GM18505 (cell line): ENCODE measurements around the gene RPS6KA2.
"Not testable (repeated sequence)": the region's sequence is repeated elsewhere in the genome, so short reads cannot be mapped to it uniquely, and the experiment has no call there.

Experiments used
- ATAC-seq: cut with Tn5 transposase; IDR thresholded peaks from one replicate; pipeline ENCODE4 v1.9.1; 2021; ENCODE audit not compliant: unreplicated experiment
- POLR2A ChIP-seq: IDR thresholded peaks from 4 replicates; pipeline ENCODE4 v1.6.1; 2011; ENCODE audit warnings: borderline replicate concordance; ENCODE audit not compliant: insufficient read depth, insufficient read length; ENCODE audit errors: extremely low read depth

Gene RPS6KA2

GRCh38 chr6:166532302-166532701 lies 94.7 kb downstream of the RPS6KA2 start:
- TF ChIP-seq POLR2A: no peak
- no peak for ATAC-seq

DNA sequence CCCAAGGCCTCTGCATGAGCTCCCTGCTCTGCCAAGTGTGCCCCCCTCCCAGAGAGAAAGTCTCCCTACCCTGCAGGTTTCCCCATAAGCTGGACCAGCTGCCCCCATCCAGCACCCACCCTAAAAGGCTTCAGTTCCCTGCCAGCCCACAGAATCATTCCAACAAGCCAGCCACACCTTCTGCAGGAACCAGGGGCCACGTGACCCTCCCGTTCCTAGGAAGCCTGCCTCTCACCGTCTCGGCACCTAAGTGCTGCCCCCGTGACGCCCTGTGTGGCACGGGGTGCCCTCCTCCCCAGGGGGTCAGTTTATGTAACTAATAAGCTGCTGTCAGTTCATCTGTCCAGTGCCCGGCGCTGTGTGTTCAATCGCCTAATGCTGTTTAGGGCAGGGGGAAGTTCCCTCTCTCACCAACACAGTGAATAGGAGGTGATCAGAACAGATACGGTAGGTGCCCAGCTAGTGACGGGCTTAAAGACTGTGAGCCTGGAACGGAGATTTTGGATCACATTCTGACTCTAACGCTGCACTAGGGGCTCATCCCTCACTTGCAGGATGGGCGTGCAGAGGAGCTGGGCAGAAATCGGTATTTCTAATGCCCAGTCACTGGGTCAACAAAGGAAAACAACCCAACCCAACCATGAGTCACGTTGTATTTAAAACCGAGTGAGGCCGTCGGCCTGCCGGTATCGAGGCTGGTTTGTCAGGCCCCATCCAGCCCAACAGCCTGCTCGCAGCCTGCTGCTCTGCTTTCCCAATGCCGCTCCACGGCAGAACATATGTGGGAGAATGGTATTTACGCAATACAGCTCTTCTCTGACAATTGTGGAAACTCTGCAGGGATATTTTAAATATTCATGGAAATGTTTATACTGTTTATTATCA lies 96.6 kb downstream of the RPS6KA2 start:
- ATAC-seq: no peak
- no peak for TF ChIP-seq POLR2A

GRCh38 chr6:166529586-166529985 lies 97.5 kb downstream of the RPS6KA2 start:
- no peak for TF ChIP-seq POLR2A
- no peak for ATAC-seq

DNA sequence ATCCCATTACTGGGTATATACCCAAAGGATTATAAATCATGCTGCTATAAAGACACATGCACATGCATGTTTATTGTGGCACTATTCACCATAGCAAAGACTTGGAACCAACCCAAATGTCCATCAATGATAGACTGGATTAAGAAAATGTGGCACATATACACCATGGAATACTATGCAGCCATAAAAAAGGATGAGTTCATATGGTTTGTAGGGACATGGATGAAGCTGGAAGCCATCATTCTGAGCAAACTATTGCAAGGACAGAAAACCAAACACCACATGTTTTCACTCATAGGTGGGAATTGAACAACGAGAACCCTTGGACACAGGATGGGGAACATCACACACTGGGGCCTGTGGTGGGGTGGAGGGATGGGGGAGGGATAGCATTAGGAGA lies 98.0 kb downstream of the RPS6KA2 start:
- ATAC-seq: not testable (repeated sequence)

GRCh38 chr6:166527849-166528248 lies 99.2 kb downstream of the RPS6KA2 start:
- TF ChIP-seq POLR2A: no peak
- no peak for ATAC-seq

DNA sequence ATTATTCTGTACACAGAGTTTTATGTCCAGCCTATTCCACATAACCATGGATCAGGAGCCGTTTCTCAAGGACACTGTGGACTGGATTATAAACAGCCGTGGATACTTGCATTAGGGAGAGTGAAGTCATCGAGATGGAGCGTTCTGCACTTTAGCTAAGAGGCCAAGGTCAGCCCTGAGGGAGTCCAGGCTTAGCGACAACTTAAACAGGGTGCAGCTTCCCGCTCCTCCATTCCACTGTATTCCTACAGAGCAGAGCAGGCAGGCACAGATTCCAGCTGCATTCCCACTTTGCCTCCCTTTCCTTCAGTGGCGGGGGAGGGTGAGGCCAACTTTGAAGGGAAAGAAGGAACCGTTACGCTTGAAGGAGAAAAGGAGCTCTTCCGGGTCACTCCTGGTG lies 100.1 kb downstream of the RPS6KA2 start:
- no peak for TF ChIP-seq POLR2A
- ATAC-seq: no peak

GRCh38 chr6:166525567-166525966 lies 101.5 kb downstream of the RPS6KA2 start:
- no peak for ATAC-seq
- TF ChIP-seq POLR2A: no peak

DNA sequence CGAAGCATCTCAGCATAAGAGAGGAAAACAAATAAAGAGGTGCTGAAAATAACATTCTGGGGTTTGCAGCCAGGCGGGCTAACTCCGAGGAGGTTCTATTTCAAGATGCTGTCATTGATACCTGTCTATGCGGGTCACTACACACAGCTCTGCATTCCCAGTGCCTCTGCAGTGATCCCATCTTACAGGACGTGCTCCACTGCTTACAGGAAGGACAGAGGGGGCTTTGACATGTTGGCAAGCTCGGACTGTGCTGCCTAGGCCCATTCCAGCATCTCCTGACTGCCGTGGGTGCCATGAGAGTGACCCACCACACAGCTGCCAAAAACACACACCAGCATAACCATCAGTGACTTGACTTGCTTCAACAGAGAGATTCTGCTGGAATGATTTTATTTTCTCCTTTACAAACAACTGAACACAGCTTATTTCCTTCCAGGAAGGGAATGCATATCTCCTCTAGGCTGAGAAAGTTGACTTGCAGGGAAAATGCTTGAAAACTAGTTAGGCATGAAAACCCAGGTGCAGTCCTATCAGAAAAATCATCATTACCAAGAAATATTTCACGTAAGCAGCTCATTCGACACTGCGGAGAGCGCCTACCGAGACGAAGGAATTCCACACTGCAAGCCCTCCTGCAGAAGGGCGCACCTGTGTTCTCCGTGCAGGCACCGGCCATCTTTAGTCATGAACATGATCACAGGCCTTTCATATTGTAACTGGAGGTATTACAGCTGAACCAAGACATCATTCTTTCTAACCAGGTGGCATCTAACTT lies 103.1 kb downstream of the RPS6KA2 start:
- TF ChIP-seq POLR2A: no peak
- no peak for ATAC-seq

DNA sequence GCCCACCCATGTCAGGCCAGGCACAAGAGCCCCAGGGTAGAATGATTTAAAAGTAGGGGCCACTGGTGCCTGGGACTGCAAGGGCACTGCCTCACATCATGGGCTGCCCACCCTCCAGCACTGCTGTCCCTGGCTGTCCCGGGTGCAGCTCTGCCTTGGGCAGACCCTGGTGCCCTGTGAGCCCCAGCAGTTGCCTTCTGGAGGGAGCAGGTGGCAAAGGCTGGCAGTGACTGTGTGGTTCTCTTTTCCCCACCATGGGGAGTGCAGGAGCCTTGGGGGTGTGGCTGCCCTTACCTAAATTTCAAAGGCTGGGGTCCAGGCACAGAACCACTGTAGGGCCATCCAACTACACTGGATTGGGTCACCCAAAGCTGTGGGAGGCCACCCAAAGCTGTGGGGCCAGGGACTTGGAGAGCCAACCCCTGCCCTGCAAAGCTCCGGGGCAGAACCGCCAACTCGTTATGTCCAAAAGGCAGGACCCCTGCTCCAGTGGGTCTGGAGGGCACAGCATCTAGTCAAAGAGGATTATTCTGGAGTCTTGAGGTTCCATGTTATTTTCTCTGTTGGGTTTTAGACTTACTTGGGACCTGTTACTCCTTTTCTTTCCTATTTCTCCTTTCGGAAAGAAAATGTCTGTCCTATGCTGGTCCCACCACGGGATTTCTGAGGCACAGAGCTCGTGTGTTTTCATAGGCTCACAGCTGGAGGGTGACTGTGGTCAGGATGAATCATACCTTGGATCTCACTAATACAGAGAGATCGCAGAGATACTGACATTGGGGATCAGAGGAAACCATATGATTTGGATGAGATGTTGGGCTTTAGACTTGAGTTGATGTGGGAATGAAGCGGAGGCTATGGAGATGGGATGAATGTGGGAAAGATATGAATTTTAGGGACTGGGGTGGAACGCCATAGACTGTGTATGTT lies 105.9 kb downstream of the RPS6KA2 start:
- no peak for TF ChIP-seq POLR2A
- no peak for ATAC-seq

- TF ChIP-seq POLR2A: no peak
- ATAC-seq: no peak
Observed at GRCh38 chr6:166516251-166516884, 110.7 kb downstream of the RPS6KA2 start.

DNA sequence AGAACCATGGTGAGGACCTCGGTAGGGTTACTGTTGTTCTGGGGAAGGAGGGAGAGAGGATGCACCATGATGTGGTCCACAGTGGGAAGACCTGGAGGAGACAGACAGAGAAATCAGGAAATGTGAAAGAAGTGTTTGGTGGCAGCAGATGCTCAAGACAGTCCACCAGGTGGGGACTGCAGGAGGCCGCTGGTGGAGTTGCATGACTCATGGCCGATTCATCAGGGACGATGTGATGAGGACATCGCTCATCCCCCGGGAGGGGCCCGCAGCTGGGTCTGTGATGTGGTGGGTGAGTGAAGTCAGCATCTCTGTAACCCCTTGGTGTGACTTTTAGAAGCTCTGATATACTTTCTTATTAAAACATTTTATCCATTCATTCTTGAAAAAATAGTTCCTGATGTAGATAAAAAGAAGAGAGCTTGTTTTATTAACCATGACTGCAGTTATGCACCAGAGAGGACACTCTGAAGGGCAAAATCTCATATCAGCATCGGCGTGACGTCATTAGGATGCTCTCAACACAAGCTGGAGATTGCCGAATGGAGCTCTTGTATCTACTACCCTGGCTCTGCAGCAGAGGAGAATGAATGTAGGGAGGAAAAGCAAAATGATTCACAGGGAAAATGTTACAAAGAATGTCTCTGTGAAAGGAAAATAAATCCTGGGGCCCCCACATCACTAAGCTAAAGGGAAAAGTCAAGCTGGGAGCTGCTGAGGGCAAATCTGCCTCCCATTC lies 111.8 kb downstream of the RPS6KA2 start:
- no peak for ATAC-seq
- no peak for TF ChIP-seq POLR2A

GRCh38 chr6:166514196-166514595 lies 112.9 kb downstream of the RPS6KA2 start:
- ATAC-seq: no peak
- TF ChIP-seq POLR2A: no peak
